Muscle of back (tissue), 10 donors: ENCODE data around the gene SLC39A3. TPM values are rescaled to one million over a fixed set of nuclear protein-coding genes. Genes with fewer than 3 reads are reported as not detected.

Experiments used
- polyA plus RNA-seq, 10 donors: library from polyadenylated mRNA; unstranded; fragments of 120-200 nt; gene quantifications; one replicate each; pipeline ENCODE4 v1.2.1, GENCODE V29; 2013; ENCODE audit not compliant: insufficient read length in 10 of 10

SLC39A3 gene
- polyA plus RNA-seq, 10 donors = 10.9 to 18.5 (median 14.3) TPM

Other genes with a start within 250 kb of the SLC39A3 start
- 1 to 10 TPM; 1.6 to 3.6 (median 2.3) TPM for gene GNG7, start 37.3 kb downstream of the SLC39A3 start, polyA plus RNA-seq
- 1 to 10 TPM; 1.2 to 5.2 (median 2.0) TPM for gene DIRAS1, start 18.6 kb downstream of the SLC39A3 start, polyA plus RNA-seq
- gene SGTA, start 43.3 kb upstream of the SLC39A3 start, polyA plus RNA-seq = 10 to 100 TPM; 67.0 to 89.5 (median 79.3) TPM
- 10 to 100 TPM; 34.6 to 54.8 (median 42.9) TPM for gene THOP1, start 45.5 kb upstream of the SLC39A3 start, polyA plus RNA-seq
- 1 to 10 TPM; 4.5 to 7.7 (median 5.3) TPM for gene ZNF554, start 79.9 kb upstream of the SLC39A3 start, polyA plus RNA-seq
- 10 to 100 TPM; 11.0 to 20.9 (median 13.1) TPM for gene ZNF555, start 101.5 kb upstream of the SLC39A3 start, polyA plus RNA-seq
- 10 to 100 TPM; 21.6 to 50.3 (median 35.9) TPM for gene ZNF556, start 127.3 kb upstream of the SLC39A3 start, polyA plus RNA-seq
- 1 to 10 TPM; 2.2 to 4.9 (median 3.0) TPM for gene ZNF57, start 160.9 kb upstream of the SLC39A3 start, polyA plus RNA-seq
- 1 to 10 TPM; 3.6 to 8.9 (median 5.0) TPM for gene ZNF77, start 205.0 kb upstream of the SLC39A3 start, polyA plus RNA-seq
- gene TLE6, start 237.5 kb upstream of the SLC39A3 start, polyA plus RNA-seq = under 1 TPM; 0.30 to 0.91 (median 0.55) TPM